SK-N-SH (cell line): Measurements from ENCODE around the gene PIK3C2B.

Experiments
- CTCF ChIP-seq: fragments of 200-600 bp; sonication (generic); IDR thresholded peaks from 2 replicates; pipeline ENCODE4 v1.6.1; 2017; ENCODE audit warnings: antibody characterized with exemption, mild to moderate bottlenecking, moderate library complexity
- ELF1 ChIP-seq: IDR thresholded peaks from 2 replicates; pipeline ENCODE4 v1.4.0; 2012
- EP300 ChIP-seq, 2 experiments: IDR thresholded peaks; 2 replicates each; pipeline versions ENCODE4 v1.4.0 to v1.6.1; 2012; ENCODE audit warnings: borderline replicate concordance in 1 of 2, low read depth in 1 of 2, low read length in 1 of 2
- FOSL2 ChIP-seq: IDR thresholded peaks from 2 replicates; pipeline ENCODE4 v1.4.0; 2012; ENCODE audit warnings: low read depth, mild to moderate bottlenecking, moderate library complexity, borderline replicate concordance
- FOXM1 ChIP-seq: IDR thresholded peaks from 2 replicates; pipeline ENCODE4 v1.4.0; 2012; ENCODE audit warnings: low read depth, mild to moderate bottlenecking
- IRF3 ChIP-seq: fragments of 150-350 bp; IDR thresholded peaks from 2 replicates; pipeline ENCODE4 v1.6.1; 2016; ENCODE audit warnings: mild to moderate bottlenecking, low read depth, low read length
- JUND ChIP-seq: IDR thresholded peaks from 2 replicates; pipeline ENCODE4 v1.4.0; 2012
- POLR2AphosphoS5 ChIP-seq: IDR thresholded peaks from 2 replicates; pipeline ENCODE4 v1.6.1; 2012; ENCODE audit warnings: low read depth, low read length
- RAD21 ChIP-seq: IDR thresholded peaks from 2 replicates; pipeline ENCODE4 v1.6.1; 2012; ENCODE audit warnings: mild to moderate bottlenecking, low read length
- REST ChIP-seq: IDR thresholded peaks from 2 replicates; pipeline ENCODE4 v1.6.1; 2012; ENCODE audit warnings: mild to moderate bottlenecking, low read depth, low read length, moderate library complexity
- TAF1 ChIP-seq: IDR thresholded peaks from 2 replicates; pipeline ENCODE4 v1.6.1; 2012; ENCODE audit warnings: low read depth, mild to moderate bottlenecking, low read length, moderate library complexity, borderline replicate concordance
- USF1 ChIP-seq: IDR thresholded peaks from 2 replicates; pipeline ENCODE4 v1.4.0; 2012; ENCODE audit warnings: low read depth, borderline replicate concordance
- YY1 ChIP-seq: IDR thresholded peaks from 2 replicates; pipeline ENCODE4 v1.4.0; 2012; ENCODE audit warnings: low read depth, mild to moderate bottlenecking

- TF ChIP-seq CTCF (no peak), YY1 (no peak), EP300 (IDR thresholded peaks at IDR 0.05; ENCODE audit: borderline replicate concordance in 1 of 2, low read depth in 1 of 2, low read length in 1 of 2) (no peak), TAF1 (no peak), POLR2AphosphoS5 (no peak), FOSL2 (no peak), JUND (no peak), RAD21 (no peak), ELF1 (no peak), USF1 (no peak), IRF3 (no peak), REST (no peak), FOXM1 (no peak)
Observed at GRCh38 chr1:204480515-204480914, 14.1 kb downstream of the PIK3C2B start.
